VCaP (cell line): ENCODE data around the gene ADISSP.

ENCODE experiments used
- H3K27ac ChIP-seq: fragments of 450-650 bp; 2 replicates; pipeline ENCODE4 v1.5.1; 2017
- TF ChIP-seq, protein P1 (sequence below): fragments of 450-650 bp; conservative IDR thresholded peaks from 2 replicates; pipeline ENCODE4 v1.5.1; 2017; ENCODE audit warnings: mild to moderate bottlenecking, moderate library complexity

The ADISSP gene

DNA sequence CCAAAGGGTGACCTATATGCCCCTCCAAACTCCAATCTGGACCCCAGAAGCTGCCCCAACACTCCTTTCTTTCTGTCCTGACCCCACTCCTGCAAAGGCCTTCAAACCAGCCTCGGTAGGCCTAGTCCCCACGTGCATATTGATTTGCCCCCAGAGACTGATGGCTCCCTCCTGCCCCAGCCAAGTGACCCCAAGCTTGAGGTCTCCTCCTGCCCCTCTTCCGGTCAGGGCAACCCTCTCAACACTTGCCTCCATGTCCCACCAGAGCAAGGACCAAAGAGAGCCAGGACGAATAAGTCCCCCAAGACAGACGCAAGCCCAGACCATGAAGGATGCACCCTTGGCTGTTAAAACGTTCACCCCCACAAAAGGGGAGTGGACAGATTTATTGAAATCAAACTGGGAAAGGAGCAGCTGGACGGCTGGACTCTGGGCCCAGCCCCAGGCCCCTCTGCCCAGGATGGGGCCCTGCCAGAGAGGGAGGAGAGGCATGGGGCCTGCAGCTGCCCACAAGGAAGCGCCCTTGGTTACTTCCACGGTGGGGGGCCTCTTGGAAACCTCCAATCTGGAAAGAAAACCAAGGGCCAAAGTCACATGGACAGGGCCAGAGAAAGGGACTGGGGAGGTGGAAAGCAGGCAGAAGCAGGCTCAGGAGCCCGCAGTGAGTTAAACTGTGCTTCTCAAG lies 16.1 kb upstream of the ADISSP start:
- TF ChIP-seq, protein P1, sequence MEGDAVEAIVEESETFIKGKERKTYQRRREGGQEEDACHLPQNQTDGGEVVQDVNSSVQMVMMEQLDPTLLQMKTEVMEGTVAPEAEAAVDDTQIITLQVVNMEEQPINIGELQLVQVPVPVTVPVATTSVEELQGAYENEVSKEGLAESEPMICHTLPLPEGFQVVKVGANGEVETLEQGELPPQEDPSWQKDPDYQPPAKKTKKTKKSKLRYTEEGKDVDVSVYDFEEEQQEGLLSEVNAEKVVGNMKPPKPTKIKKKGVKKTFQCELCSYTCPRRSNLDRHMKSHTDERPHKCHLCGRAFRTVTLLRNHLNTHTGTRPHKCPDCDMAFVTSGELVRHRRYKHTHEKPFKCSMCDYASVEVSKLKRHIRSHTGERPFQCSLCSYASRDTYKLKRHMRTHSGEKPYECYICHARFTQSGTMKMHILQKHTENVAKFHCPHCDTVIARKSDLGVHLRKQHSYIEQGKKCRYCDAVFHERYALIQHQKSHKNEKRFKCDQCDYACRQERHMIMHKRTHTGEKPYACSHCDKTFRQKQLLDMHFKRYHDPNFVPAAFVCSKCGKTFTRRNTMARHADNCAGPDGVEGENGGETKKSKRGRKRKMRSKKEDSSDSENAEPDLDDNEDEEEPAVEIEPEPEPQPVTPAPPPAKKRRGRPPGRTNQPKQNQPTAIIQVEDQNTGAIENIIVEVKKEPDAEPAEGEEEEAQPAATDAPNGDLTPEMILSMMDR = no peak
- peak overlapping the region; percentile 18 for H3K27ac ChIP-seq

DNA sequence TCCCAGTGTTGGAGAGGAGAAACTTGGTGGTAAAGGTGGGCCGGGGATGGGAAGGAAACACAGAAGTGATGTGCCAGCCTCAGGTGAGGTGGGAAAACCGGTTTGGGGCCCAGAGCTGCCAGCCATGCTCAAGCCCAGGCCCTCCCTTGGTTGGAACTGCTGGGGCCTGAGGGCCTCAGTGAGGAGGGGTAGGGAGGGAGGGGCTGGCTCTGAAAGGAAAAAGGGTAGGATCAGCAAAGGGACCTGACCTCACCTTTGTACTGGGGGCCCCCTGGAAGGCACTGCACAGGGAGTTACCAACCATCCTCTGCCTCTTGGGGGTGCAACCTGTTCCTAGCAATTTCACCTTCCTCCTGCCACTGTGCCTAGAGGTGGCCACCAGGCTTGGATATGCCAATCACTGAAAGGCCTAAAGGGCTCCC lies 15.5 kb upstream of the ADISSP start:
- peak overlapping the region; percentile 18 for H3K27ac ChIP-seq
- TF ChIP-seq, protein P1 = no peak

DNA sequence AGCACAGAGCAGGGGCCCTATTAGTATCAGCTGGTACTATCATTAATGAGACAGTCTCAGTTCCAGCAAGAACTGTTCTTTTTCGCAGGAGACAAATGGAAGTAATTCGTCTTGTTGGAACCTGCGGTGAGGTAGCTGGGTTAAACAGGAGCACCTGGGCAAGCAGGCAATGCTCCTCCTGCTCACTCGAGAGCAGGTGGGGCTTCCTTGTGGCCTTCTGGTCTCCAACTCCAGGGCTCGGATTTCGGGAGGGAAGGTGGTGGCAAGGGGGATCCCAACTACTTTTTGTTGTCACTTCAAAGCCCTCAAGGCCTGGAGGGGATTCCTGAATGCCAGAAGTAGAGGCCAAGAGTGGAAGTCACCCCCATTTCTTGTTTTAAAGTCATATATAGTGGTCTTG lies 15.0 kb upstream of the ADISSP start:
- TF ChIP-seq, protein P1 = no peak
- peak overlapping the region; percentile 18 for H3K27ac ChIP-seq

DNA sequence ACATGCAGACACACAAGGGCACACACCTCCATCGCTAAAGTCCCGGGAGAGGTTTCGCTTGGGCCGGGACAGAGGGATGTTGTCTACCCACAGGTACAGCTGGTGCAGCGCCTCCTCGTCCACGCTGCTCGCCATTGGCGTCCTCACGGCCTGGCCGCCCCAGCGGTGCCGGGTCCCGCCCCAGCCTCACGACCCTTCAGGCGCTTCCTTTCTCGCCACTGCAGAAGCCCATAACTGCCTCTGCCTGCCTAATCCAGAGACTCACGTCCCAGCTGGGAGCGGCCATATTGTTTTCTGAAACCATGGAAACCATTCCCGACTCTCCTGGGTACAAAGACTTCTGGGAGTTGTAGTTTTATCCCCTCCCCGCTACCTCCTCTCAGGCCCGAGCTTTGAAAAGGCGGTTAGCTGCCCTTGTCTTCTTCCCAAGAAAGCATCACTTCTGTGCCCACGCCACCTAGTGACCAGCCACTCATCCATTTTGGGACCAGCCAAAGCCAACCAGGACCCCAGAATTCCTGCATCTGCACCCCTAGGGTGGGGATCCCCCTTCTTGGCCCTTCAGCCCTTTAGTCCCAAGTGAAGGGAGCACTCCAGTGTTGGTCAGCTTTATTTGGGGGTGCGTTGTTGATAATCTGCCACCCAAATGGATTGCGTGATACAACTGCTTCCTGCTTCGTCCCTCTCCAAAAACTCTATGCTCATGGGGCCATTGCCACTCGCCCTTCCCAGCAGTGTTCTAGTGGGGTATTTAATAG lies 13.8 kb upstream of the ADISSP start, which contains the start of gene SPEF1:
Gene SPEF1, minus strand, starts transcription at position 296 of the 758 bp plus-strand sequence. Its CDS starts 161 bp downstream, at position 135.
- TF ChIP-seq, protein P1 = peak; percentile 82
- no peak within 1 kb of the TSS; the same call in 1 of the 2 replicates for H3K27ac ChIP-seq

DNA sequence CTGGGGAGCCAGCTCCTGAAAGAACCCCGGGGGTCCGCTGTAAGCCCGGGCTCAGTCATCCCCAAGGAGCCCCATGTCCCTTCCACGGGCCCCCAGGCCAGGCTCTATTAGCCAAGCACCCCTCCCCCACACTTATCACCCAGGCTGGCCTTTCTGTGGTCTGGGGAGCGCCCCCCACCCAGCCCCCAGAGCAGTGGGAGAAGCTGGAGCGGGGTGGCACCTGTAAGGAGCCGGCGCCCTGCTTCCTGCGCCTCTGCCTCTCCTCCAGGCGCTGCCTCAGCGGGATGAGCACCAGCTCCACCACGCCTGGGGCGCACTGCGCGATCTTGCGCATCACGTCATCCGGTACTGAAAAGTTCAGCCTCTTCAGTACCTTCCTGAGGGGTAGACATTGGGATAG lies 11.4 kb upstream of the ADISSP start:
- no peak overlapping the region for H3K27ac ChIP-seq
- TF ChIP-seq, protein P1 = no peak

DNA sequence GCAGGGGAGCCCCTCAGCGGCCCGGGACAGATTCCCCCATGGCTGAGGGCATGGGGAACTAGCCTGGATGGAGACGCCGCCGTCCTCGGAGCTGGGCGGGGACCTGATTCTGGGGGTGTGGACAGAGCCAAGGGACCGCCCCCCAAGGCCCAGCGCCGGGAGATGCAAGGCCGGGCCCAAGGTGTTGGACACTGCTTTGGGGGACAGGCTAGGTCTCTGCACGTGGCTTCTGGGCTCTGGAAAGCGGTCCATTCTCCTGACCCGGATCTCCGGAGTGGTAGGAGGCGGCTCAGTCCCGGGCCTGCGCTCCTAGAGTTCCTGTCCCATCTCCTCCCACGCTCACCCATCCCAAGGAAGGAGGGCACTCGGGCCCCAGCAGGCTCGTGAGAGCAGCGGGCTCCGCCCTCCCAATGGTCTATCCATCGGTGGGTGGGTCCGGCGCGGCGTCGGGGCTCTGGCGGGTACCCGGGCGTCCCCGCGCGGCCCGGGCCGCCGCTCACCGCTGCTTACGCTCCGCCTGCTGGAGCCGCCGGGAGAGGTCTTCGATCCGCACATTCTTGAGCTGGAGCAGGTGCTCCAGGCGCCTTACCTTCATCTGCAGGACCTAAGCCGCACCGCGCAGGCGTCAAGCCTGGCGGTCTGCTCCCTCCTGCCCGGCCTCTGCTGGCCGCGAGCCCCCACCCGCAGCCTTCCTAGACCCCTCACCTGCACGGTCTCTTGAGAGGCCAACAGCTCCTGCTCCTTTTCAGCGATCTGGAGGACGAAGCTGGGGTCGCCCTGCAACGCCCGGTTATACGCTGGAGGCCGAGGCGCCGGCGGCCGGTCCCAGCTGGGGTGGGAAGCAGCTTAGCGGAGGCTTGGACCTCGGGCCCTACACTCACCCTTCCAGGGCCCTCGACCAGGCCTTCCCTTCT lies 10.4 kb upstream of the ADISSP start:
- peak overlapping the region; percentile 67 for H3K27ac ChIP-seq
- TF ChIP-seq, protein P1 = peak; percentile 19

DNA sequence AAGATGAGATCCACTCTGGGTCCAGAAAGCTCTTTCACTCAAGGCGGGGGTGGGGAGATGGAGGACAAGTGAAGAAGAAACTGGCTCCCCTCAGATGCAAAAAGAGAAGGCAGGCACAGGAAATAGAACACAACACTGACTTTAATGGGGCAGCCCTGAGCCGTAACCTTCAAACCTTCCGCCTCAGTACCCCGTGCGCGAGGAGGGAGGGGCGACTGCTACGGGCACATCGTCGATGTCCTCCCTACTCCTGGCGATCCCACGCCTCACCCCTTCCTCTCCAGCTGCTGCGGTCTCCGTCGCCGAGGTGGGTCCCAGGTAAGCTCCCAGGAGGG lies 9.8 kb upstream of the ADISSP start:
- peak overlapping the region; percentile 67 for H3K27ac ChIP-seq
- TF ChIP-seq, protein P1 = no peak
